ENCODE measurements around the gene STRIT1. TPM values are rescaled to one million over a fixed set of nuclear protein-coding genes. Genes with fewer than 3 reads are reported as not detected.
A peak's percentile ranks its signal among the peaks of the same experiment; 100 is the strongest.

Gene STRIT1
- total RNA-seq: not detected

DNA sequence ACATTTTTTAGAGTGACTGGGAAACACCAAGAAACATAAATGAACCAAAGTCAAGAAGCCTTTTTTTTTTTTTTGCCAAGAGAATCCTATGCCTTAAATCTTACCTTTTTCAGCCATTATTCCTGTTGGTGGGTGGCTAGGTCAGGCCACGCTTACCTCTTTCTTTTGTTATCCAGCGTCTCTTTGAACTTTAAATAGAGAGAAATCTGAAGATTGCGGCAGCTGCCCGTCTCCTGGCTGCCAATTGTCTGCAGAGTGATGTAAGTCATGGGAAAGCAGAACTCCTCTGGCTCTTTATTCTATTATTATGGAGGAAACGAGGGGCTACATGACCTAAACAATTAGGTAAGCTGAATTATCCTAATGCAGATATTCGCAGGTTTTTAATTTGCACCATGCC, at the start of gene STRIT1:
STRIT1 (minus strand) TSS at position 168 of the 400 bp plus-strand sequence.
- DNase-seq (ENCODE audit: low read depth in 2 of 3, low spot score in 2 of 3): no peak

DNA sequence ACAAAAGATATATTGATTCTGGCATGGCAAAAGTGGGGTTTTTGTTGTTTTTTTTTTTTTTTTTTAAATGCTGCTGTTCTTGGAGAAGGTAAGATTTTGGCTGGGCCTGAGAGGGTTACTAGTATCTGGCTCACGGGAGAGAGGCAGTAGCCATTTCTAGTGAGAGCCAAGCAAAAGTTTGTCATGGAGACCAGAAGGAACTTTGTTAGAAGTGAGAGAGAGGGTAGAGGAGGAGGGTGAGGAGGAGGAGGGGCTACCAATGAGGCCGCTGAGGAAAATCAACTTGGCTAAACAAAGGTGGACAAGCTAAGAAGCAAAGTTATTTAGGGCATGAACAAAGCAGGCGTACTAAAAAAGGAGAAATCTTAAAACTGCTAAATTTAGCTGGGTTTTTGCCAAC, 48.9 kb upstream of the STRIT1 start:
- DNase-seq (ENCODE audit: low read depth in 2 of 3, low spot score in 2 of 3): no peak

DNA sequence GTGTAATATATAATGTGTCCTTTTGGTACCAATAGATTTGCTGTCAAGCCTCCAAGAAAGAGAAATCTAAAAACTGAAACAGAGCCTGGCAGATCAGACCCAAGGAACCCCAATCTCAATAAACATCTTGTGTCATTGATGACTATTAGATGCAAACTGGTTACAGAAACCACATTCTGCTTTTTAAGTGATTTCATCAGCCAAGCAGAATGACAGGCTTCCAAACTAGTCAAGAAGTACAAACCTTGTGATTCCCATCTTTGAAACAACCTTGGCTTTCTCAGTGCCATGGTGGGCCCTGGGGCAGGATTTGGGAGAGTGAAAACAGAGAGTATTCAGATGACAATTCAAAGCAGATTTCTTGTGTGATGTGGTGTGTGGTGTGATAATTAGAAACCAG, 45.6 kb upstream of the STRIT1 start:
- DNase-seq (ENCODE audit: low read depth in 2 of 3, low spot score in 2 of 3): no peak

GRCh38 chr3:155335724-155336354, 42.4 kb upstream of the STRIT1 start:
- DNase-seq (ENCODE audit: low read depth in 2 of 3, low spot score in 2 of 3): no peak

DNA sequence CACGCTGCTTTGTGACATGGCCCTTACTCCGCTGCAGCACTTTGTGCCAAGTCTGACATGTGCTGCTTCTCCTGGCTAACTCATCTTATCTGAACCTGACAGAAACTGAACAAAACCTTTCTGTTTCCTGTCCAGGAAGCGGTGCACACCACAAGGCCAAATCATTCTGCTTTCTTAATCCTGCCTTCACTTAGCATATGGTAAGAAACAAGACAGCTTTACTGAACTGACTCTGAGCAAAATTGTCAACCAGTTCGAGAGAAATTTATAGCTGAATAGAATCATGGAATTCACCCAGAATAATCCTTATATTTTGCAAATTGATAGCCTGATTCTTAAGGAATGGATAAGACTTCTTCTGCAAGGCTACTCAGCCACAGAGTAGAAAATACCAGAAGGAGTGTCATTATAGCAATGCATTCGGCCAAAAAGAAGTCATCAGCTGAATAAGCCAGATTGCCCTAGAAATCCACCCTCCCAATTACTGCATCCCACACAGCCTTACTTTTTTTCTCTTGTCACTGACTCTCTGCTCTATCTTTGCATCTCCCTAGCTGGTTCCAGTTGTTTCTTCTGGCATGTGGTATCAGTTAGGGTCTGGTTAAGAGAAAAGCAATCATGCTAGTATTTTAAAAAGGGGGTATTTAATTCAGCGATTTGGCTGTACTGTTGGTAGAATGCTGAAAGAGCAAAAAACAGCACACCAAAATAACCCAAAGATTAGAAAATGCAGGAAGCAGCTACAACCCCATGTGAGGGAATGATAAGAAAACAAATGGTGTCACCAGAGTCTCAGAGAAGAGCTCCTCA, 41.6 kb upstream of the STRIT1 start:
- peak in 2 of 3 donors; percentile 94 to 98 for DNase-seq (ENCODE audit: low read depth in 2 of 3, low spot score in 2 of 3)

DNA sequence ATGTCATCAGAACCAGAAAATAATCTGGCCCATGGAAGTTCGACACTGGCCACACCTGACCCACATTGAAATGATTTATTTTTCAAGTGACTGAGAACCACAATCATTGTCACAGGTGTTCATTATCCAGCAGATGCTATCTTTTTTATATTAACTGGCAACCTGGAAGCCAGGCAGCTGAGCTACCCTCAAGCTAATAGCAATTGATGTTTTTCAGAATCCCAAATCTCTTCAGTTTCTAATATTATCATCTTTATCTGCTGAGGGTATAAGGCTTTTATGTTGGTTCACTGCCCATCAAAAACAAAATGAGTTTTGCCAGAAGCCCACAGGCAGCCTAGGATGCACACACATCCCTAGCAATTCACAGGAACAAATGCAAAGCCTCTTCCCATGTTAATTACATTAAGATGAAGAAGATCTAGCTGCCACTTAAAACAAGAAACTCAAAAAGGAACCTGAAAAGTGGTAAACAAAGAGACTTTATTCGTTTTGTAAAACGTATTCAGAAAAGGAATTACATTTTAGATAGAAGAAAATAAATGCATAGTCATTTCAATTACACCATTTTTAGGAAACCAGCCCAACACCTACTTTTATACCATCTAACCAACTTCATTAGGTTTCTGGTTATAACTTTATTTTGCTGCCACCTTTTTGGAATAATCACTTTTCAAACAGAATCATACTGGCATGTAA, 40.9 kb upstream of the STRIT1 start:
- DNase-seq (ENCODE audit: low read depth in 2 of 3, low spot score in 2 of 3): peak in 1 of 3 donors; percentile 9

DNA sequence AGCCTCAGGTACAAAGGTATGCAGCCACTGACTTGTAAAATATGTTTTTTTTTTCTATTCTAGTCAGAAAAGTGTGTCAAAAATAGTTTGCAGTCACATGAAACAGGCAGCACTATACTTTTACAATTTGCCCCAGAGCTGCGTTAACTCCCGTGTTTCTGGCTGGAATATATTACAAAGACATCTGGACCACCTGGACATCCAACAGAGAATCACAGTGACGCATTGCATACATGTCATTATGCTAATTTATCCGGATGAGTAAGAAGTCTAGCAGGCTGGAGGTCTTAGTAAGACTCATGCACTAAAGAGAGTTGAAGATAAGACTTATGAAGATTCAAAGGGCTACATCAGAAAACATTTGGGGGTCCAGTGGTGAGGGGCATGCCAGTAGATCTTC, 39.2 kb upstream of the STRIT1 start:
- DNase-seq (ENCODE audit: low read depth in 2 of 3, low spot score in 2 of 3): no peak

GRCh38 chr3:155331078-155331477, 37.6 kb upstream of the STRIT1 start:
- no peak for DNase-seq (ENCODE audit: low read depth in 2 of 3, low spot score in 2 of 3)

GRCh38 chr3:155330370-155330769, 36.9 kb upstream of the STRIT1 start:
- no peak for DNase-seq (ENCODE audit: low read depth in 2 of 3, low spot score in 2 of 3)

- DNase-seq (ENCODE audit: low read depth in 2 of 3, low spot score in 2 of 3): no peak
Observed at GRCh38 chr3:155329513-155330048, 36.1 kb upstream of the STRIT1 start.

DNA sequence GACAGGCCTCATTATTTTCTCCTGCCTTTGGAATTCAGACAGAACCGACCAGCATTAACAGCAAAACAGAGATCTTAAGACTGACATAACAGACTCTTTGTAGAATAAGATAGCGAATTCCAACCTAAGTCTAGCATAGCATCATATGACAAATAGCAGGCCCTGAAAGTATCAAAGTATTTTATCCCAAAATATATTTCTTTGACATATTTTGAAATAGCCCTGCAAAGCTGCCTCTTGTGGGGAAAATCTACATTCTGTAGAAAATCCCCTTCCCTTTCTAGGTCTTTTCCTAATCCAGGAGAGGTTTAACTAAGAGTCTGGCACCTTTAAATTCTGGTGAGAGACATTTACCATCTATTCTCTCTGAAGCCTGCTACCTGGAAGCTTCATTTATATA, 34.4 kb upstream of the STRIT1 start:
- DNase-seq (ENCODE audit: low read depth in 2 of 3, low spot score in 2 of 3): no peak

GRCh38 chr3:155327430-155327829, 33.9 kb upstream of the STRIT1 start:
- DNase-seq (ENCODE audit: low read depth in 2 of 3, low spot score in 2 of 3): no peak

DNA sequence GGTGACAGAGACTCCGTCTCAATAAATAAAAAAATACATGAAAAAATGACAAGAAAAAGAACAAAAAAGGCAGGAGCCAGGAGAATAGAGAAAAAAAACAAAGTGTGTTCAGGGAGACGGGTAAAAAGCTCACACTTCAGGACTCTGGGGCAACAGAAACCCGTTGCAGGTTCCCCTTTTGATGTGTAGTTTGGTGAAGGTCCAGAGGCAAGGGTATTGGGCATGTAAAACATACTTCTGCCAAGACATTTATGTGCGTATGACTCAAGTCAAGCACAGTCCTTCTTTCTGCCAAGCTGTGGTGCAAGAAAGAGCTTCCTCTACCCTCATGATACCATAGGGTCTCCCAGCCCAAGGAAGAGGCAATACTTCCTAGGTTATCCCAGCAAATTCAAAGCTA, 33.4 kb upstream of the STRIT1 start:
- peak in 1 of 3 donors; percentile 57 for DNase-seq (ENCODE audit: low read depth in 2 of 3, low spot score in 2 of 3)

GRCh38 chr3:155326244-155326643, 32.8 kb upstream of the STRIT1 start:
- peak in 1 of 3 donors; percentile 17 for DNase-seq (ENCODE audit: low read depth in 2 of 3, low spot score in 2 of 3)

DNA sequence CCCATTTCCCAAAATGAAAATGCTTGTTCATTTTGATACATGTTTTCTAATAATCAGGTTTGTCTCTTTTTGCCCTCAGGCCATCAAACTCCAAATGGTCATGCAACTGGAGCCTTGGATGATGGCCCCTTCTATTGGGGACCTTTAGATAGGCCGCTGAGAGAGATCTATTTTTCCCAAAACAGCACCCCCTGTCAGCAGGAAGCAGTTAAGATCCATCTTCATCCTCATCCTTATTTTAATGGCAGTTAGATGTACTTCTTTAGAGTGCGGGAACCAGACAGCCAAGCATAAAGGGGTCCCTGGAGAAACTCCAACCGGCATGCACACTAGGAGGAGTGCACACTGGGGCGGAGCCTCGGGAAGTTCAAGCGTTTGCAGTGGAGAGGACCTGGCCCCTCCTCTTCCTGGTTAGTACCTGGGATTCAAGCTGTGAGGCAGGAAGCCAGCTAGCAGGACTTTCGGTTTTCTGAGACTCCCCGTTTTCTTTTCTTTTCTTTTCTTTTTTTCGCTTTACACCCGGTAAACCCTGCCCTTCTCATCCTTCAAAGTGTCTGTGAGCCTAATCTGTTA, 31.9 kb upstream of the STRIT1 start:
- DNase-seq (ENCODE audit: low read depth in 2 of 3, low spot score in 2 of 3): no peak

GRCh38 chr3:155323063-155323666, 29.7 kb upstream of the STRIT1 start:
- DNase-seq (ENCODE audit: low read depth in 2 of 3, low spot score in 2 of 3): peak in 2 of 3 donors; percentile 60 to 86

GRCh38 chr3:155321418-155321817, 27.9 kb upstream of the STRIT1 start:
- DNase-seq (ENCODE audit: low read depth in 2 of 3, low spot score in 2 of 3): no peak

- DNase-seq (ENCODE audit: low read depth in 2 of 3, low spot score in 2 of 3): no peak
Observed at GRCh38 chr3:155320934-155321333, 27.5 kb upstream of the STRIT1 start.

DNA sequence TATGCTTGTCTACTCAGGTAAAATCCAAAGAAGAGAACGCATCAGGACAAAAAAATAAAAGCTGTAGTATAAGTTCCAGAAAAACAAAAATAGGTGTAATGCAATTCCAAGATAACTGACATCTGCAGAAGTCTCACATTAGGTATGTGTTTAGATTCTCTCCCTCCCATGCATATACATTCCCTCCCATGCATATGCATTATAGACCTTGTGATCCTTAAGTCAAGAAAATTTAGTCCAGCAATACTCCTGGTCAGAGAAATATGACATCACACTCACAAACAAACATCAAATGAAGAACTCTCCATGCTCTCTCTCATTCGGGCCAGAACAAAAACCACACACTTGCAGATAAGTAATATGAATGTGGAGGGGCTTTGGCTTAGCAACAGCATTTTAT, 25.3 kb upstream of the STRIT1 start:
- no peak for DNase-seq (ENCODE audit: low read depth in 2 of 3, low spot score in 2 of 3)

- no peak for DNase-seq (ENCODE audit: low read depth in 2 of 3, low spot score in 2 of 3)
Observed at GRCh38 chr3:155317211-155317610, 23.7 kb upstream of the STRIT1 start.

DNA sequence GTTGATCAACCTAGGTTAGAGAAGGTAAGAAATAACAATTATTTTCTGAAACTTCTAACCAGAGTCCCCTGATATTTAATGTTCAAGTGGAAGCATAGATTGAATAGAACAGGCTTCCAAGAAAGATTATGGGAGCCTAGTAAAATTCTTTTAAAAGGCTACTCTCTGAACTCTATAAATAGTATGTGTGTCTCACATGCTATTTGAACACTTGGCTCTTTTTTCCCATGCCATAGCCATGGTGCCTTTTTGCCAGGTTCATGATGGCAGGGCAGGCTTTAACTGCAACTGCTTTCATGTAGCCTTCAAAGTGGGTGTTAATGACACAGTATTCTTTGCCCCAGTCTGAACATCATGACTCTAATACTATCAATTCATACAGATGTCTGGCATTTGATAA, 22.9 kb upstream of the STRIT1 start:
- DNase-seq (ENCODE audit: low read depth in 2 of 3, low spot score in 2 of 3): no peak
